Astrocyte (in vitro differentiated cells and primary cell): ENCODE measurements around the gene CAMK2D.

Experiments used
- EZH2 ChIP-seq: IDR thresholded peaks from 2 replicates; pipeline ENCODE4 v1.6.1; 2012; ENCODE audit warnings: mild to moderate bottlenecking, low read length, inconsistent platforms; ENCODE audit not compliant: insufficient read depth
- TF ChIP-seq, protein P1 (sequence below): IDR thresholded peaks from 2 replicates; pipeline ENCODE4 v1.5.1; 2011; ENCODE audit warnings: low read depth, mild to moderate bottlenecking, inconsistent platforms, low read length, moderate library complexity; ENCODE audit not compliant: insufficient read depth

- TF ChIP-seq, protein P1, sequence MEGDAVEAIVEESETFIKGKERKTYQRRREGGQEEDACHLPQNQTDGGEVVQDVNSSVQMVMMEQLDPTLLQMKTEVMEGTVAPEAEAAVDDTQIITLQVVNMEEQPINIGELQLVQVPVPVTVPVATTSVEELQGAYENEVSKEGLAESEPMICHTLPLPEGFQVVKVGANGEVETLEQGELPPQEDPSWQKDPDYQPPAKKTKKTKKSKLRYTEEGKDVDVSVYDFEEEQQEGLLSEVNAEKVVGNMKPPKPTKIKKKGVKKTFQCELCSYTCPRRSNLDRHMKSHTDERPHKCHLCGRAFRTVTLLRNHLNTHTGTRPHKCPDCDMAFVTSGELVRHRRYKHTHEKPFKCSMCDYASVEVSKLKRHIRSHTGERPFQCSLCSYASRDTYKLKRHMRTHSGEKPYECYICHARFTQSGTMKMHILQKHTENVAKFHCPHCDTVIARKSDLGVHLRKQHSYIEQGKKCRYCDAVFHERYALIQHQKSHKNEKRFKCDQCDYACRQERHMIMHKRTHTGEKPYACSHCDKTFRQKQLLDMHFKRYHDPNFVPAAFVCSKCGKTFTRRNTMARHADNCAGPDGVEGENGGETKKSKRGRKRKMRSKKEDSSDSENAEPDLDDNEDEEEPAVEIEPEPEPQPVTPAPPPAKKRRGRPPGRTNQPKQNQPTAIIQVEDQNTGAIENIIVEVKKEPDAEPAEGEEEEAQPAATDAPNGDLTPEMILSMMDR, result no peak
- no peak for TF ChIP-seq EZH2
Measured at GRCh38 chr4:113560579-113560978, 201.0 kb downstream of the CAMK2D start.
